Thoracic aorta (tissue), 2 donors: ENCODE results near the gene GLG1. TPM values are rescaled to one million over a fixed set of nuclear protein-coding genes. Genes with fewer than 3 reads are reported as not detected.

Source experiments
- ATAC-seq: fragments of 150-250 bp; one replicate; pipeline ENCODE4 v1.8.0; 2017; ENCODE audit warnings: low read depth; ENCODE audit not compliant: insufficient number of reproducible peaks, low FRiP score
- DNase-seq: peaks from one replicate; pipeline ENCODE4 v3.0.0-alpha.2; 2020; ENCODE audit warnings: low spot score
- H3K27ac ChIP-seq, 2 donors: fragments of 200-600 bp; sonication (generic); 1 replicate in 1 of 2; 2 replicates in 1 of 2; pipeline ENCODE4 v1.5.1; 2016; ENCODE audit warnings: mild to moderate bottlenecking in 2 of 2, moderate library complexity in 2 of 2
- H3K27me3 ChIP-seq: fragments of 200-600 bp; sonication (generic); replicated peaks from 2 replicates; pipeline ENCODE4 v1.6.0; 2016; ENCODE audit warnings: mild to moderate bottlenecking; ENCODE audit not compliant: insufficient read depth
- H3K36me3 ChIP-seq: fragments of 200-600 bp; sonication (generic); one replicate; pipeline ENCODE4 v1.5.1; 2016
- H3K4me1 ChIP-seq, 2 donors: fragments of 200-600 bp; sonication (generic); 1 replicate in 1 of 2; 2 replicates in 1 of 2; pipeline versions ENCODE4 v1.5.1 to v1.6.0; 2016; ENCODE audit warnings: low read depth in 2 of 2, mild to moderate bottlenecking in 1 of 2; ENCODE audit not compliant: control insufficient read depth in 1 of 2
- H3K4me3 ChIP-seq: fragments of 200-600 bp; sonication (generic); 2 replicates; pipeline ENCODE4 v1.5.1; 2016; ENCODE audit warnings: mild to moderate bottlenecking
- H3K9me3 ChIP-seq: fragments of 200-600 bp; sonication (generic); 2 replicates; pipeline ENCODE4 v1.5.1; 2016
- CTCF ChIP-seq: fragments of 200-600 bp; sonication (generic); IDR thresholded peaks from one replicate; pipeline ENCODE4 v1.5.1; 2019; ENCODE audit warnings: antibody characterized with exemption
- total RNA-seq, 2 donors: library from RNA; depleted of rRNA; stranded (reverse); fragments of >200 nt; gene quantifications; one replicate each; pipeline versions ENCODE4 v1.1.0 to v1.2.3, GENCODE V29; 2016

GLG1 gene
- total RNA-seq, 2 donors from 2014 or later: 202 to 218 TPM

GRCh38 chr16:74578838-74579237 is 28.1 kb downstream of the GLG1 start:
- Histone ChIP-seq H3K27me3 (no peaks in the 10 kb centered on the region), H3K4me1 (peaks cover 15 to 46% of the 10 kb centered on the region in 2 donors), H3K9me3 (no peaks in the 10 kb centered on the region), H3K36me3 (no peaks in the 10 kb centered on the region), H3K27ac (no peak overlapping the region), H3K4me3 (no peak overlapping the region)
- DNase-seq: no peak
- TF ChIP-seq CTCF: no peak
- ATAC-seq: no peak

GRCh38 chr16:74578433-74578832 is 28.5 kb downstream of the GLG1 start:
- no peak overlapping the region for H3K4me3 ChIP-seq
- no peak overlapping the region for H3K27ac ChIP-seq
- no peak for TF ChIP-seq CTCF
- H3K4me1 ChIP-seq: peaks cover 15 to 42% of the 10 kb centered on the region in 2 donors
- no peaks in the 10 kb centered on the region for H3K27me3 ChIP-seq
- ATAC-seq (no peak), DNase-seq (no peak)
- no peaks in the 10 kb centered on the region for H3K9me3 ChIP-seq
- H3K36me3 ChIP-seq: no peaks in the 10 kb centered on the region

GRCh38 chr16:74577882-74578366 is 29.0 kb downstream of the GLG1 start:
- Histone ChIP-seq H3K27ac (no peak overlapping the region), H3K4me3 (no peak overlapping the region), H3K9me3 (no peaks in the 10 kb centered on the region), H3K4me1 (peaks cover 15 to 37% of the 10 kb centered on the region in 2 donors), H3K36me3 (no peaks in the 10 kb centered on the region), H3K27me3 (no peaks in the 10 kb centered on the region)
- TF ChIP-seq CTCF: no peak
- ATAC-seq (no peak), DNase-seq (no peak)

- Histone ChIP-seq H3K36me3 (no peaks in the 10 kb centered on the region), H3K27ac (no peak overlapping the region), H3K4me1 (peaks cover 19 to 38% of the 10 kb centered on the region in 2 donors), H3K27me3 (no peaks in the 10 kb centered on the region), H3K4me3 (no peak overlapping the region), H3K9me3 (no peaks in the 10 kb centered on the region)
- ATAC-seq (no peak), DNase-seq (no peak)
- TF ChIP-seq CTCF: no peak
Observed at GRCh38 chr16:74575807-74576643, 30.9 kb downstream of the GLG1 start.

- peaks cover 17 to 34% of the 10 kb centered on the region in 2 donors for H3K4me1 ChIP-seq
- no peak overlapping the region for H3K4me3 ChIP-seq
- H3K27me3 ChIP-seq: no peaks in the 10 kb centered on the region
- H3K9me3 ChIP-seq: no peaks in the 10 kb centered on the region
- H3K36me3 ChIP-seq: no peaks in the 10 kb centered on the region
- no peak for ATAC-seq
- no peak overlapping the region for H3K27ac ChIP-seq
- no peak for TF ChIP-seq CTCF
- no peak for DNase-seq
Observed at GRCh38 chr16:74575175-74575806, 31.6 kb downstream of the GLG1 start.
